Neural progenitor cell (in vitro differentiated cells): ENCODE measurements around the gene RPAP3.

Experiments
- EZH2 ChIP-seq: fragments of 200-600 bp; sonication (generic); IDR thresholded peaks from 2 replicates; pipeline ENCODE4 v1.6.1; 2017; ENCODE audit warnings: antibody characterized with exemption, mild to moderate bottlenecking, moderate library complexity
- TF ChIP-seq, protein P1 (sequence below): fragments of 200-600 bp; sonication (generic); IDR thresholded peaks from 2 replicates; pipeline ENCODE4 v1.5.1; 2017; ENCODE audit warnings: antibody characterized with exemption, mild to moderate bottlenecking

DNA sequence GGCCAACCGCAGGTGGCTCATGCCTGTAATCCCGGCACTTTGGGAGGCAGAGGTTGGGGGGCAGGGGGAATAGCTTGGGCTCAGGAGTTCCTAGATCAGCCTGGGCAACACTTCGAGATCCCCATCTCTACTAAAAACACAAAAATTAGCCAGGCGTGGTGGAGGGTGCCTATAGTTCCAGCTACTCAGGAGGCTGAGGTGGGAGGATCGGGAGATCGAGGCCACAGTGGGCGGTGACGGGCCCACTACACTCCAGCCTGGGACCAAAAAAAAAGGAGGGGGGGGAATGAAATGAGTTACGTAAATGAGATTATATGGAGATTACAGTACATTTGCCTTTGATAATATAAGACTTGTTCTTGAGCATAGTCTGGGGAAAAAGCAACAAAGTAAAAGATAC, 1.1 kb downstream of the RPAP3 start:
- no peak for TF ChIP-seq EZH2
- TF ChIP-seq, protein P1, sequence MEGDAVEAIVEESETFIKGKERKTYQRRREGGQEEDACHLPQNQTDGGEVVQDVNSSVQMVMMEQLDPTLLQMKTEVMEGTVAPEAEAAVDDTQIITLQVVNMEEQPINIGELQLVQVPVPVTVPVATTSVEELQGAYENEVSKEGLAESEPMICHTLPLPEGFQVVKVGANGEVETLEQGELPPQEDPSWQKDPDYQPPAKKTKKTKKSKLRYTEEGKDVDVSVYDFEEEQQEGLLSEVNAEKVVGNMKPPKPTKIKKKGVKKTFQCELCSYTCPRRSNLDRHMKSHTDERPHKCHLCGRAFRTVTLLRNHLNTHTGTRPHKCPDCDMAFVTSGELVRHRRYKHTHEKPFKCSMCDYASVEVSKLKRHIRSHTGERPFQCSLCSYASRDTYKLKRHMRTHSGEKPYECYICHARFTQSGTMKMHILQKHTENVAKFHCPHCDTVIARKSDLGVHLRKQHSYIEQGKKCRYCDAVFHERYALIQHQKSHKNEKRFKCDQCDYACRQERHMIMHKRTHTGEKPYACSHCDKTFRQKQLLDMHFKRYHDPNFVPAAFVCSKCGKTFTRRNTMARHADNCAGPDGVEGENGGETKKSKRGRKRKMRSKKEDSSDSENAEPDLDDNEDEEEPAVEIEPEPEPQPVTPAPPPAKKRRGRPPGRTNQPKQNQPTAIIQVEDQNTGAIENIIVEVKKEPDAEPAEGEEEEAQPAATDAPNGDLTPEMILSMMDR: no peak
